OCI-LY7 (cell line): ENCODE measurements around the gene SMYD3. TPM values are rescaled to one million over a fixed set of nuclear protein-coding genes. Genes with fewer than 3 reads are reported as not detected.
A peak's percentile ranks its signal among the peaks of the same experiment; 100 is the strongest.

Experiments used
- BruUV-seq: library from RNA; stranded (reverse); fragments of 400-500 nt; replicated peaks from 2 replicates; lab custom pipeline; 2021; lab: Mats Ljungman, UMichigan
- CTCF ChIA-PET: fragments of 300-600 bp; sonication (Branson Sonifier 250); formaldehyde crosslinking; loops from one replicate; lab custom pipeline; 2022; ENCODE audit warnings: antibody characterized with exemption; ENCODE audit not compliant: unreplicated experiment; lab: Charles Lee
- POLR2A ChIA-PET: fragments of 300-600 bp; sonication (Branson Sonifier 250); formaldehyde crosslinking; loops from one replicate; lab custom pipeline; 2022; ENCODE audit warnings: antibody characterized with exemption; lab: Charles Lee
- DNase-seq: peaks from one replicate; pipeline ENCODE4 v3.0.0-alpha.2; 2015; ENCODE audit warnings: low spot score
- H2AFZ ChIP-seq: fragments of 200-600 bp; sonication (generic), shearing (Covaris generic); 2 replicates; pipeline ENCODE4 v1.6.1; 2014; ENCODE audit warnings: mild to moderate bottlenecking, antibody characterized with exemption, low read length, moderate library complexity
- H3K27ac ChIP-seq: fragments of 200-600 bp; sonication (generic); 2 replicates; pipeline ENCODE4 v1.5.1; 2014; ENCODE audit warnings: mixed run types, low read depth, mild to moderate bottlenecking, moderate library complexity, low read length, inconsistent platforms; ENCODE audit not compliant: poor library complexity, severe bottlenecking
- H3K36me3 ChIP-seq: fragments of 200-600 bp; sonication (generic); 2 replicates; pipeline ENCODE4 v1.6.1; 2014; ENCODE audit warnings: mild to moderate bottlenecking, antibody characterized with exemption, low read length, moderate library complexity, mixed read lengths; ENCODE audit not compliant: insufficient read depth
- H3K4me1 ChIP-seq: fragments of 200-600 bp; sonication (generic); 2 replicates; pipeline ENCODE4 v1.5.1; 2014; ENCODE audit warnings: mild to moderate bottlenecking, low read length; ENCODE audit not compliant: insufficient read depth, poor library complexity, severe bottlenecking
- H3K4me2 ChIP-seq: fragments of 200-600 bp; sonication (generic); 2 replicates; pipeline ENCODE4 v1.6.1; 2014; ENCODE audit warnings: mild to moderate bottlenecking, low read length
- H3K4me3 ChIP-seq: fragments of 200-600 bp; sonication (generic); 2 replicates; pipeline ENCODE4 v1.5.1; 2014; ENCODE audit warnings: mild to moderate bottlenecking, low read depth, low read length; ENCODE audit not compliant: poor library complexity, severe bottlenecking
- H3K79me2 ChIP-seq: fragments of 200-600 bp; sonication (generic); 2 replicates; pipeline ENCODE4 v1.6.1; 2016; ENCODE audit warnings: low read depth, mild to moderate bottlenecking, low read length, moderate library complexity, mixed read lengths; ENCODE audit not compliant: insufficient read depth
- H3K9me2 ChIP-seq: fragments of 200-600 bp; sonication (generic); 2 replicates; pipeline ENCODE4 v1.6.1; 2016; ENCODE audit warnings: mild to moderate bottlenecking, low read length, mixed read lengths; ENCODE audit not compliant: insufficient read depth
- H3K9me3 ChIP-seq: fragments of 200-600 bp; sonication (generic); 2 replicates; pipeline ENCODE4 v1.6.1; 2014; ENCODE audit warnings: mild to moderate bottlenecking, mixed run types, low read length, mixed read lengths
- H4K20me1 ChIP-seq: fragments of 200-600 bp; sonication (generic); 2 replicates; pipeline ENCODE4 v1.6.1; 2014; ENCODE audit warnings: mild to moderate bottlenecking, antibody characterized with exemption, low read length, moderate library complexity, mixed read lengths; ENCODE audit not compliant: insufficient read depth
- CTCF ChIP-seq: fragments of 200-600 bp; sonication (generic); conservative IDR thresholded peaks from 2 replicates; pipeline ENCODE4 v1.5.1; 2014; ENCODE audit warnings: mild to moderate bottlenecking, antibody characterized with exemption, low read length, moderate library complexity, mixed read lengths
- EZH2phosphoT487 ChIP-seq: fragments of 200-600 bp; sonication (generic); IDR thresholded peaks from 2 replicates; pipeline ENCODE4 v1.6.1; 2018; ENCODE audit warnings: low read depth, borderline replicate concordance, mild to moderate bottlenecking, mixed run types, antibody characterized with exemption, low read length, moderate library complexity, mixed read lengths
- intact Hi-C: fragments of 100-400 bp; cut with micrococcal nuclease; formaldehyde crosslinking; loops from one replicate; pipeline ENCODE4 v1.10.0; 2022; ENCODE audit not compliant: unreplicated experiment
- total RNA-seq, 2 experiments: library from RNA; depleted of rRNA in 1 of 2; stranded (reverse); fragments of >200 nt in 1 of 2; shearing (Covaris generic) in 1 of 2; gene quantifications; 2 replicates each; pipeline ENCODE4 v1.2.3, GENCODE V29; 2014 to 2022

The SMYD3 gene
- total RNA-seq, 2 experiments from 2014 or later = 28.9 to 34.5 TPM

DNA sequence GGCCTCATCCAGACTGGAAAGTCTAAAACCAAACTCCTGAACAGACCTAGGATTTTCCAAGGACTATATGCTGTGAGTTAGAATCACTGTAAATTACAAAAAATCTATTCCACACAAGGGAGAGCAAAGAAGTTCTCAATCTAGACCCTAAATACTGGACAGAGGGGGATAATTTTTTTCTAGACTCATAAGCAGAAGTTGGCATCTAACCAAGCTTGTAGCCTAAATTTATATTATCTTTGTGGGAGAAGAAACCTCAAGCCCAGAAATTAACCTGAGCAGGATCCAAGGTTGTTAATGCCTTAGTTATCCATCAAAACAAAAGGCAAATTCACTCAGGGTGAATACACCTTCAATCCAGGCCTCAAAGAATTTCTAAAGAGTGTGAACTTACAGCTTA, 290.2 kb downstream of the SMYD3 start:
- no peak overlapping the region for H3K4me2 ChIP-seq
- no peak for DNase-seq
- H3K27ac ChIP-seq = no peak overlapping the region
- H3K9me3 ChIP-seq = no peaks in the 10 kb centered on the region
- no peaks in the 10 kb centered on the region for H3K4me1 ChIP-seq
- BruUV-seq = no TSS peak
- H3K4me3 ChIP-seq = no peak overlapping the region
- no peaks in the 10 kb centered on the region for H3K36me3 ChIP-seq
- ChIA-PET POLR2A (interaction anchor here (0.6 kb wide), 1 partner anchor 738 kb away, joined by 3 read pairs; no protein-coding TSS in a partner anchor), CTCF (no interaction called here)
- H4K20me1 ChIP-seq = no peaks in the 10 kb centered on the region; the same call in 1 of the 2 replicates
- no peak overlapping the region for H2AFZ ChIP-seq
- no peaks in the 10 kb centered on the region for H3K9me2 ChIP-seq
- no peaks in the 10 kb centered on the region for H3K79me2 ChIP-seq
- intact Hi-C loops = no loop called here
- TF ChIP-seq CTCF = no peak
- TF ChIP-seq EZH2phosphoT487 = no peak

GRCh38 chr1:246215510-246215903, 291.6 kb downstream of the SMYD3 start:
- H3K9me2 ChIP-seq = no peaks in the 10 kb centered on the region
- no peak overlapping the region for H3K4me2 ChIP-seq
- TF ChIP-seq EZH2phosphoT487 = no peak
- no peak for TF ChIP-seq CTCF
- ChIA-PET CTCF (no interaction called here), POLR2A (no interaction called here)
- intact Hi-C loops = no loop called here
- no peaks in the 10 kb centered on the region for H3K36me3 ChIP-seq
- no peaks in the 10 kb centered on the region for H3K9me3 ChIP-seq
- no peak overlapping the region for H3K27ac ChIP-seq
- no peak for DNase-seq
- H3K4me3 ChIP-seq = no peak overlapping the region
- H4K20me1 ChIP-seq = no peaks in the 10 kb centered on the region; the same call in 1 of the 2 replicates
- H2AFZ ChIP-seq = no peak overlapping the region
- no peaks in the 10 kb centered on the region for H3K79me2 ChIP-seq
- H3K4me1 ChIP-seq = no peaks in the 10 kb centered on the region
- no TSS peak for BruUV-seq

- no peaks in the 10 kb centered on the region for H3K4me1 ChIP-seq
- H3K36me3 ChIP-seq = no peaks in the 10 kb centered on the region
- intact Hi-C loops = no loop called here
- no peak overlapping the region for H3K4me2 ChIP-seq
- ChIA-PET POLR2A (interaction anchor here (0.6 kb wide), 1 partner anchor 684 kb away, joined by 3 read pairs; no protein-coding TSS in a partner anchor), CTCF (no interaction called here)
- DNase-seq = peak; percentile 19
- BruUV-seq = no TSS peak
- H3K27ac ChIP-seq = no peak overlapping the region
- H2AFZ ChIP-seq = no peak overlapping the region
- no peak for TF ChIP-seq CTCF
- no peak for TF ChIP-seq EZH2phosphoT487
- H3K9me2 ChIP-seq = no peaks in the 10 kb centered on the region
- H3K79me2 ChIP-seq = no peaks in the 10 kb centered on the region
- no peaks in the 10 kb centered on the region; the same call in 1 of the 2 replicates for H4K20me1 ChIP-seq
- H3K4me3 ChIP-seq = no peak overlapping the region
- H3K9me3 ChIP-seq = no peaks in the 10 kb centered on the region
Observed at GRCh38 chr1:246214708-246215509, 292.2 kb downstream of the SMYD3 start.
